HG03460 (cell line): ENCODE measurements around the gene ETV6.
"Not testable (repeated sequence)": the region's sequence is repeated elsewhere in the genome, so short reads cannot be mapped to it uniquely, and the experiment has no call there.

Experiments used
- ATAC-seq: cut with Tn5 transposase; IDR thresholded peaks from one replicate; pipeline ENCODE4 v1.9.1; 2021; ENCODE audit not compliant: unreplicated experiment

The ETV6 gene

GRCh38 chr12:11905534-11905933, 256.1 kb downstream of the ETV6 start:
- ATAC-seq: no peak

- no peak for ATAC-seq
Measured at GRCh38 chr12:11906286-11906935, 256.9 kb downstream of the ETV6 start.

- no peak for ATAC-seq
Measured at GRCh38 chr12:11907625-11908024, 258.2 kb downstream of the ETV6 start.

- ATAC-seq: not testable (repeated sequence)
Measured at GRCh38 chr12:11909406-11909805, 259.9 kb downstream of the ETV6 start.

GRCh38 chr12:11916113-11916512, 266.6 kb downstream of the ETV6 start:
- no peak for ATAC-seq

GRCh38 chr12:11916771-11917170, 267.3 kb downstream of the ETV6 start:
- ATAC-seq: no peak

- no peak for ATAC-seq
Measured at GRCh38 chr12:11917501-11917900, 268.0 kb downstream of the ETV6 start.

GRCh38 chr12:11920231-11920630, 270.8 kb downstream of the ETV6 start:
- no peak for ATAC-seq

GRCh38 chr12:11922361-11922760, 272.9 kb downstream of the ETV6 start:
- ATAC-seq: no peak

GRCh38 chr12:11923067-11923466, 273.6 kb downstream of the ETV6 start:
- no peak for ATAC-seq

GRCh38 chr12:11927286-11927935, 277.9 kb downstream of the ETV6 start:
- ATAC-seq: no peak

- no peak for ATAC-seq
Measured at GRCh38 chr12:11929714-11930113, 280.2 kb downstream of the ETV6 start.

- no peak for ATAC-seq
Measured at GRCh38 chr12:11939223-11939622, 289.7 kb downstream of the ETV6 start.

GRCh38 chr12:11941606-11942337, 292.3 kb downstream of the ETV6 start:
- ATAC-seq: no peak

- no peak for ATAC-seq
Measured at GRCh38 chr12:11943919-11944700, 294.6 kb downstream of the ETV6 start.
